Measurements from ENCODE around the gene SIRPB2. TPM values are rescaled to one million over a fixed set of nuclear protein-coding genes. Genes with fewer than 3 reads are reported as not detected.

Gene SIRPB2
- total and polyA plus RNA-seq, 2 donors (not counting 3 experiments of a cell fraction or from before 2014, with no cell fraction given): 9.5 to 19.7 TPM

DNA sequence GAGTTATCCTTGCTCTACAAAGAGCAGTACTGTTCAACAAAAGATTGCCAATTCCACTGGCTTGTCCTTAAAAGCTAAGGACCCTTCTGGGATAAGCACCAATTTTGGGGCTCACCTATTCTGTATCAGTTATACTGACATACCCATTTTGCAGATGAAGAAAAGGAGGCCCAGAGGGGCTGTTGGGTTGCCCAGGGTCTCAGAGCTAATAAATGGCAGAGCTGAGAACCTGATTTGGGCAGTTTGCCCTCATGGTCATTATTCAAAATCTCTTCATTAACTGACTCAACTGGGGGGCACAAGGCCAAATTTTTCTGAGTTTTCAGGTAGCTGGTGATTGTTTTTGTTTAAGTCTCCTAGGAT, 55.9 kb downstream of the SIRPB2 start:
- H3K79me2 ChIP-seq (ENCODE audit: control insufficient read depth, insufficient read depth, low read length): no peaks in the 10 kb centered on the region
- DNase-seq (ENCODE audit: low read depth, low spot score) (no peak), FAIRE-seq (no peak)
- dilution Hi-C loops (cut with MboI; ENCODE audit: extremely low pct_ligation_motif_present, low sequenced_read_pairs) (loop anchor here (25.0 kb wide), 1 partner anchor 123 kb away; no protein-coding TSS in a partner anchor), intact Hi-C loops (cut with micrococcal nuclease) (loop anchor here (1.0 kb wide), 2 partner anchors 35 to 42 kb away; partner anchors contain the start of gene FKBP1A)
- peak overlapping the region; percentile 38 for H3K27ac ChIP-seq (ENCODE audit: insufficient read depth, low read depth, low read length)
- BruUV-seq (replicated peaks): no TSS peak
- no peak for TF ChIP-seq JUN (IDR thresholded peaks at IDR 0.05; ENCODE audit: borderline replicate concordance, insufficient read depth, insufficient read length, low read depth)
- TF ChIP-seq POLR2A (IDR thresholded peaks at IDR 0.05; ENCODE audit: low read depth, low read length): no peak
- TF ChIP-seq, protein P1, sequence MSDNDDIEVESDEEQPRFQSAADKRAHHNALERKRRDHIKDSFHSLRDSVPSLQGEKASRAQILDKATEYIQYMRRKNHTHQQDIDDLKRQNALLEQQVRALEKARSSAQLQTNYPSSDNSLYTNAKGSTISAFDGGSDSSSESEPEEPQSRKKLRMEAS (IDR thresholded peaks at IDR 0.05; ENCODE audit: insufficient read depth, insufficient read length): no peak
- TF ChIP-seq, protein P2, sequence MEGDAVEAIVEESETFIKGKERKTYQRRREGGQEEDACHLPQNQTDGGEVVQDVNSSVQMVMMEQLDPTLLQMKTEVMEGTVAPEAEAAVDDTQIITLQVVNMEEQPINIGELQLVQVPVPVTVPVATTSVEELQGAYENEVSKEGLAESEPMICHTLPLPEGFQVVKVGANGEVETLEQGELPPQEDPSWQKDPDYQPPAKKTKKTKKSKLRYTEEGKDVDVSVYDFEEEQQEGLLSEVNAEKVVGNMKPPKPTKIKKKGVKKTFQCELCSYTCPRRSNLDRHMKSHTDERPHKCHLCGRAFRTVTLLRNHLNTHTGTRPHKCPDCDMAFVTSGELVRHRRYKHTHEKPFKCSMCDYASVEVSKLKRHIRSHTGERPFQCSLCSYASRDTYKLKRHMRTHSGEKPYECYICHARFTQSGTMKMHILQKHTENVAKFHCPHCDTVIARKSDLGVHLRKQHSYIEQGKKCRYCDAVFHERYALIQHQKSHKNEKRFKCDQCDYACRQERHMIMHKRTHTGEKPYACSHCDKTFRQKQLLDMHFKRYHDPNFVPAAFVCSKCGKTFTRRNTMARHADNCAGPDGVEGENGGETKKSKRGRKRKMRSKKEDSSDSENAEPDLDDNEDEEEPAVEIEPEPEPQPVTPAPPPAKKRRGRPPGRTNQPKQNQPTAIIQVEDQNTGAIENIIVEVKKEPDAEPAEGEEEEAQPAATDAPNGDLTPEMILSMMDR (IDR thresholded peaks at IDR 0.05; ENCODE audit: extremely low read depth in 1 of 2, insufficient read depth in 1 of 2, low read depth in 1 of 2, low read length in 2 of 2): no peak
- no peak for TF ChIP-seq GATA2 (IDR thresholded peaks at IDR 0.05; ENCODE audit: insufficient read depth, insufficient read length, low read depth, low read length)
- TF ChIP-seq EZH2 (IDR thresholded peaks at IDR 0.05; ENCODE audit: borderline replicate concordance, low read depth, low read length, severe bottlenecking): no peak
- no peak for TF ChIP-seq POLR2AphosphoS5 (IDR thresholded peaks at IDR 0.05; ENCODE audit: insufficient read depth, low read depth, low read length)
- TF ChIP-seq MYC (IDR thresholded peaks at IDR 0.05; ENCODE audit: low read depth, low read length): no peak
- no peak for TF ChIP-seq FOS (IDR thresholded peaks at IDR 0.05; ENCODE audit: borderline replicate concordance, insufficient read depth, low read length)
- CTCF ChIA-PET: interaction anchor here (0.6 to 5.5 kb wide), 13 partner anchors 8 to 142 kb away, joined by 3 to 107 read pairs (median 5); partner anchors contain the start of gene FKBP1A
- H3K4me1 ChIP-seq (ENCODE audit: control insufficient read depth, extremely low read depth, insufficient read depth, low read length): peaks cover 18% of the 10 kb centered on the region
- no peak overlapping the region for H3K4me3 ChIP-seq (replicated peaks in 1 of 3; ENCODE audit: insufficient read depth in 1 of 3, low read depth in 1 of 3, low read length in 3 of 3)
- no peaks in the 10 kb centered on the region for H4K20me1 ChIP-seq (replicated peaks; ENCODE audit: control insufficient read depth, extremely low read depth, insufficient read depth, low read length)
- H3K9me1 ChIP-seq (replicated peaks; ENCODE audit: control insufficient read depth, extremely low read depth, insufficient read depth, low read length): no peaks in the 10 kb centered on the region
- H3K9ac ChIP-seq (replicated peaks; ENCODE audit: extremely low read depth, insufficient read depth, low read length): no peak overlapping the region
- POLR2A ChIA-PET: interaction anchor here (1.0 kb wide), 2 partner anchors 20 to 44 kb away, joined by 3 to 4 read pairs; no protein-coding TSS in a partner anchor
- H3K27me3 ChIP-seq (ENCODE audit: control insufficient read depth in 2 of 2, insufficient read depth in 2 of 2, low read length in 2 of 2): no peaks in the 10 kb centered on the region
- H2AFZ ChIP-seq (ENCODE audit: low read depth, low read length): no peak overlapping the region
- no peaks in the 10 kb centered on the region for H3K36me3 ChIP-seq (ENCODE audit: control insufficient read depth in 2 of 2, extremely low read depth in 1 of 2, insufficient read depth in 2 of 2, low read length in 2 of 2)
- H3K9me3 ChIP-seq (replicated peaks; ENCODE audit: control insufficient read depth, insufficient read depth, low read length): no peaks in the 10 kb centered on the region
- H3K4me2 ChIP-seq (ENCODE audit: insufficient read depth, low read length): no peak overlapping the region

Measured in endothelial cell of umbilical vein (primary cell).